ENCODE measurements around the gene TMEM132C.

The TMEM132C gene

DNA sequence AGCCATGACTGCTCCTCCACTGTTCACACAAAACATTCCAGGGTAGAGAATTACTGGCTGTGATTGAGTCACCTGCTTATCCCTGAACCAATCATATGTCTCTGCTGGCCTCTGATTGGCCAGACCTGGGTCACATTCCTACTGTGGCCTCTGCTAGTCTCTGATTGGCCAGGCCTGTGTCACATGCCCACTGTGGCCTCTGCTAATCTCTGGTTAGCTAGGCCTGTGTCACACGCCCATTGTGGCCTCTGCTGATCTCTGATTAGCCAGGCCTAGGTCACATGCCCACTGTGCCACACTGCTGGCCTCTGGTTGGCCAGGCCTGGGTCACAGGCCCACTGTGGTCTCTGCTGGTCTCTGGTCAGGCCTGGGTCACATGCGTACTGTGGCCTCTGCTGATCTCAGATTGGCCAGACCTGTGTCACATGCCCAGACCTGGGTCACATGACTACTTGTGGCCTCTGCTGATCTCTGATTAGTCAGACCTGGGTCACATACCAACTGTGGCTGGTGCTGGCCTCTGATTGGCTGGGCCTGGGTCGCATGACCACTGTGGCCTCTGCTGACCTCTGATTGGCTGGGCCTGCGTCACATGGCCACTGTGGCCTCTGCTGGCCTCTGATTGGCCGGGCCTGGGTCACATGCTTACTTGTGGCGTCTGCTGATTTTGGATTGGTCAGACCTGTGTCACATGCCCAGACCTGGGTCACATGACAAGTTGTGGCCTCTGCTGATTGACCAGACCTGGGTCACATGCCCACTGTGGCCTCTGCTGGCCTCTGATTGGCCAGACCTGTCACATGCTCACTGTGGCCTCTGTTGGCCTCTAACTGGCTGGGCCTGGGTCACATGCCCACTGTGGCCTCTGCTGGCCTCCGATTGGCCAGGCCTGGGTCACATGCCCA, 305.2 kb downstream of the TMEM132C start:
- no peak for DNase-seq (ENCODE audit: low read depth in 1 of 2, low spot score in 1 of 2)
- H3K27ac ChIP-seq (replicated peaks) = no peak overlapping the region
- TF ChIP-seq POLR2AphosphoS5 (IDR thresholded peaks at IDR 0.05; ENCODE audit: low read depth) (no peak), SPI1 (IDR thresholded peaks at IDR 0.05; ENCODE audit: borderline replicate concordance, low read depth) (no peak), GABPA (IDR thresholded peaks at IDR 0.05; ENCODE audit: low read depth) (no peak)
- TF ChIP-seq, protein P1, sequence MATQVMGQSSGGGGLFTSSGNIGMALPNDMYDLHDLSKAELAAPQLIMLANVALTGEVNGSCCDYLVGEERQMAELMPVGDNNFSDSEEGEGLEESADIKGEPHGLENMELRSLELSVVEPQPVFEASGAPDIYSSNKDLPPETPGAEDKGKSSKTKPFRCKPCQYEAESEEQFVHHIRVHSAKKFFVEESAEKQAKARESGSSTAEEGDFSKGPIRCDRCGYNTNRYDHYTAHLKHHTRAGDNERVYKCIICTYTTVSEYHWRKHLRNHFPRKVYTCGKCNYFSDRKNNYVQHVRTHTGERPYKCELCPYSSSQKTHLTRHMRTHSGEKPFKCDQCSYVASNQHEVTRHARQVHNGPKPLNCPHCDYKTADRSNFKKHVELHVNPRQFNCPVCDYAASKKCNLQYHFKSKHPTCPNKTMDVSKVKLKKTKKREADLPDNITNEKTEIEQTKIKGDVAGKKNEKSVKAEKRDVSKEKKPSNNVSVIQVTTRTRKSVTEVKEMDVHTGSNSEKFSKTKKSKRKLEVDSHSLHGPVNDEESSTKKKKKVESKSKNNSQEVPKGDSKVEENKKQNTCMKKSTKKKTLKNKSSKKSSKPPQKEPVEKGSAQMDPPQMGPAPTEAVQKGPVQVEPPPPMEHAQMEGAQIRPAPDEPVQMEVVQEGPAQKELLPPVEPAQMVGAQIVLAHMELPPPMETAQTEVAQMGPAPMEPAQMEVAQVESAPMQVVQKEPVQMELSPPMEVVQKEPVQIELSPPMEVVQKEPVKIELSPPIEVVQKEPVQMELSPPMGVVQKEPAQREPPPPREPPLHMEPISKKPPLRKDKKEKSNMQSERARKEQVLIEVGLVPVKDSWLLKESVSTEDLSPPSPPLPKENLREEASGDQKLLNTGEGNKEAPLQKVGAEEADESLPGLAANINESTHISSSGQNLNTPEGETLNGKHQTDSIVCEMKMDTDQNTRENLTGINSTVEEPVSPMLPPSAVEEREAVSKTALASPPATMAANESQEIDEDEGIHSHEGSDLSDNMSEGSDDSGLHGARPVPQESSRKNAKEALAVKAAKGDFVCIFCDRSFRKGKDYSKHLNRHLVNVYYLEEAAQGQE (IDR thresholded peaks at IDR 0.05; ENCODE audit: insufficient replicate concordance, low read depth) = no peak
- H3K4me3 ChIP-seq (replicated peaks; ENCODE audit: insufficient read depth, low read length) = no peak overlapping the region
- H3K27me3 ChIP-seq (ENCODE audit: insufficient read depth, poor library complexity, severe bottlenecking) = no peaks in the 10 kb centered on the region

DNA sequence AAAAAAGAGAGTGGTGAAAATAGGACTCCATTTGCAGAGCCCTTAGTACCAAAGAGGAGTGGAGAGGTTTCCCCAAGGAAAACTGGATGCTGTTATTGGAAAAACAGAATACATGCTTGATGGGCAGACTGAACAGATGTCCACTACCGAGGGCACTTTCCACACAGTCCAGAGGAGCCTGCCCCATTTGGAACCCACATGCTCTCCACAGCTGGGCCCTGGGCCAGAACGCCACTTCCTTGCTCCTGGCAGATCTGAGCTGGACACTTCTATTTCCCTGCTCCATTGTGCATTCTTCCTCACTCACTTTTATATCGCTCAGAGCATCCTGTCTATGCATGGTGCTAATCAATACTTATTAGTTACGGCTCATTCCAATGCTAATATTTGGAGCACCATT, 306.9 kb downstream of the TMEM132C start:
- Histone ChIP-seq H3K27me3 (ENCODE audit: insufficient read depth, poor library complexity, severe bottlenecking) (no peaks in the 10 kb centered on the region), H3K4me3 (replicated peaks; ENCODE audit: insufficient read depth, low read length) (no peak overlapping the region), H3K27ac (replicated peaks) (no peak overlapping the region)
- TF ChIP-seq, protein P1 (IDR thresholded peaks at IDR 0.05; ENCODE audit: insufficient replicate concordance, low read depth) = no peak
- no peak for TF ChIP-seq GABPA (IDR thresholded peaks at IDR 0.05; ENCODE audit: low read depth)
- TF ChIP-seq, protein P2, sequence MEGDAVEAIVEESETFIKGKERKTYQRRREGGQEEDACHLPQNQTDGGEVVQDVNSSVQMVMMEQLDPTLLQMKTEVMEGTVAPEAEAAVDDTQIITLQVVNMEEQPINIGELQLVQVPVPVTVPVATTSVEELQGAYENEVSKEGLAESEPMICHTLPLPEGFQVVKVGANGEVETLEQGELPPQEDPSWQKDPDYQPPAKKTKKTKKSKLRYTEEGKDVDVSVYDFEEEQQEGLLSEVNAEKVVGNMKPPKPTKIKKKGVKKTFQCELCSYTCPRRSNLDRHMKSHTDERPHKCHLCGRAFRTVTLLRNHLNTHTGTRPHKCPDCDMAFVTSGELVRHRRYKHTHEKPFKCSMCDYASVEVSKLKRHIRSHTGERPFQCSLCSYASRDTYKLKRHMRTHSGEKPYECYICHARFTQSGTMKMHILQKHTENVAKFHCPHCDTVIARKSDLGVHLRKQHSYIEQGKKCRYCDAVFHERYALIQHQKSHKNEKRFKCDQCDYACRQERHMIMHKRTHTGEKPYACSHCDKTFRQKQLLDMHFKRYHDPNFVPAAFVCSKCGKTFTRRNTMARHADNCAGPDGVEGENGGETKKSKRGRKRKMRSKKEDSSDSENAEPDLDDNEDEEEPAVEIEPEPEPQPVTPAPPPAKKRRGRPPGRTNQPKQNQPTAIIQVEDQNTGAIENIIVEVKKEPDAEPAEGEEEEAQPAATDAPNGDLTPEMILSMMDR (IDR thresholded peaks at IDR 0.05; ENCODE audit: insufficient read depth, low read length) = no peak
- no peak for TF ChIP-seq POLR2AphosphoS5 (IDR thresholded peaks at IDR 0.05; ENCODE audit: low read depth)
- no peak for TF ChIP-seq SPI1 (IDR thresholded peaks at IDR 0.05; ENCODE audit: borderline replicate concordance, low read depth)
- no peak for DNase-seq (ENCODE audit: low read depth in 1 of 2, low spot score in 1 of 2)

DNA sequence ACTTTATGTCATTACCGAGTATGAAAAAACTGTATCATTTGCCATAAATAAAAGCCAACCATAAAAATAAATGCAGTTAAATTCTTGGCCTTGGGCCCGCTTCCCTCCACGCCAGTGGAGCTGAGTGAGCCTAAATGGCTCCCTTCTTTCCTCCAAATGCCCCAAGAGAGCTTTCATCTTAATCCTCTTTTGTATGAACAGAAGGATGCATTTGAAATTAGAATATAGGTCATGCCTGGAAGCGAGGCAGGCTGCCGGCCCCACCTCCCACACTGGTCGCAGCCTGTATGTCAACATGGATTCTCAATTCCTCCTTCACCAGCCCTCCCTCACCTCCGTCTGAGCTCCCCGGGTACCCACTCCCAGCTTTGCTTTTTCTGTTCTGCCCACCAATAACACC, 311.1 kb downstream of the TMEM132C start:
- TF ChIP-seq, protein P2 (IDR thresholded peaks at IDR 0.05; ENCODE audit: insufficient read depth, low read length) = no peak
- TF ChIP-seq, protein P1 (IDR thresholded peaks at IDR 0.05; ENCODE audit: insufficient replicate concordance, low read depth) = no peak
- TF ChIP-seq GABPA (IDR thresholded peaks at IDR 0.05; ENCODE audit: low read depth) (no peak), POLR2AphosphoS5 (IDR thresholded peaks at IDR 0.05; ENCODE audit: low read depth) (no peak), SPI1 (IDR thresholded peaks at IDR 0.05; ENCODE audit: borderline replicate concordance, low read depth) (no peak)
- no peak for DNase-seq (ENCODE audit: low read depth in 1 of 2, low spot score in 1 of 2)
- Histone ChIP-seq H3K4me3 (replicated peaks; ENCODE audit: insufficient read depth, low read length) (no peak overlapping the region), H3K27me3 (ENCODE audit: insufficient read depth, poor library complexity, severe bottlenecking) (no peaks in the 10 kb centered on the region), H3K27ac (replicated peaks) (no peak overlapping the region)

Measured in HL-60 (cell line).